K562 (cell line): Measurements from ENCODE around the gene ANKRD33. TPM values are rescaled to one million over a fixed set of nuclear protein-coding genes. Genes with fewer than 3 reads are reported as not detected.

ENCODE experiments used
- ATAC-seq: fragments of 200-7000 bp; cut with Tn5 transposase; 3 replicates; pipeline ENCODE4 v1.9.1; 2020; ENCODE audit warnings: moderate library complexity
- BruUV-seq: library from RNA; stranded (reverse); fragments of 400-500 nt; replicated peaks from 2 replicates; lab custom pipeline; 2021; lab: Mats Ljungman, UMichigan
- CTCF ChIA-PET: fragments of 300-600 bp; formaldehyde crosslinking; extraction: SDS; loops from one replicate; lab custom pipeline; 2021; ENCODE audit warnings: low intra/inter-chr PET ratio; lab: Yijun Ruan, JAX
- POLR2A ChIA-PET: fragments of 300-600, 350-650 bp; sonication (Branson Sonifier 250); formaldehyde crosslinking; extraction: SDS; loops from one replicate; lab custom pipeline; 2021; ENCODE audit warnings: antibody characterized with exemption, inconsistent platforms; lab: Yijun Ruan, JAX
- DNase-seq, 4 experiments: peaks; one replicate each; pipeline versions ENCODE4 v3.0.0 to v3.0.0-alpha.2; 2011 to 2018; ENCODE audit warnings: low spot score in 3 of 4, mixed read lengths in 3 of 4; ENCODE audit errors: extremely low read depth in 1 of 4
- FAIRE-seq: peaks from 2 replicates; lab custom pipeline; 2011; peaks lifted over from hg19 to GRCh38; lab: Jason Lieb, UNC
- H2AFZ ChIP-seq: 2 replicates; pipeline ENCODE4 v1.6.0; 2011; ENCODE audit warnings: low read depth, low read length, control low read depth, inconsistent platforms
- H3K27ac ChIP-seq: fragments of 200-600 bp; 3 replicates; pipeline ENCODE4 v1.8.0; 2011; ENCODE audit warnings: low read depth, mild to moderate bottlenecking, control low read depth, inconsistent platforms, low read length, moderate library complexity, mixed read lengths; ENCODE audit errors: extremely low read depth
- H3K27me3 ChIP-seq, 2 experiments: fragments of 300-600 bp in 1 of 2; 2 replicates in 1 of 2; 3 replicates in 1 of 2; pipeline versions ENCODE4 v1.6.0 to v1.8.0; 2011; ENCODE audit warnings: inconsistent platforms in 2 of 2, low read length in 2 of 2, mild to moderate bottlenecking in 1 of 2, mixed read lengths in 1 of 2, moderate library complexity in 1 of 2; ENCODE audit not compliant: control insufficient read depth in 2 of 2, insufficient read depth in 2 of 2
- H3K36me3 ChIP-seq: fragments of 300-600 bp; 3 replicates; pipeline ENCODE4 v1.8.0; 2011; ENCODE audit warnings: mild to moderate bottlenecking, low read length, inconsistent platforms; ENCODE audit not compliant: control insufficient read depth, insufficient read depth
- H3K4me1 ChIP-seq, 2 experiments: fragments of 200-600 bp in 1 of 2; replicated peaks in 1 of 2; 2 replicates in 1 of 2; 3 replicates in 1 of 2; pipeline versions ENCODE4 v1.5.1 to v1.8.0; 2011; ENCODE audit warnings: inconsistent platforms in 2 of 2, low read length in 2 of 2, mild to moderate bottlenecking in 1 of 2, mixed read lengths in 1 of 2, moderate library complexity in 1 of 2; ENCODE audit not compliant: control insufficient read depth in 2 of 2, insufficient read depth in 2 of 2
- H3K4me2 ChIP-seq: 2 replicates; pipeline ENCODE4 v1.6.1; 2011; ENCODE audit warnings: low read length, control low read depth, inconsistent platforms, mixed read lengths; ENCODE audit not compliant: insufficient read depth
- H3K4me3 ChIP-seq: fragments of 200-600 bp; sonication (generic), shearing (Covaris generic); 2 replicates; pipeline ENCODE4 v1.5.1; 2016; ENCODE audit warnings: control low read depth, inconsistent platforms
- H3K79me2 ChIP-seq: fragments of 200-600 bp; 3 replicates; pipeline ENCODE4 v1.8.0; 2011; ENCODE audit warnings: low read length, inconsistent platforms; ENCODE audit not compliant: control insufficient read depth, insufficient read depth
- H3K9ac ChIP-seq, 2 experiments: 2 replicates each; pipeline versions ENCODE4 v1.6.0 to v1.6.1; 2011; ENCODE audit warnings: low read depth in 2 of 2, low read length in 2 of 2, control low read depth in 1 of 2, inconsistent platforms in 1 of 2, mild to moderate bottlenecking in 1 of 2, mixed read lengths in 1 of 2; ENCODE audit not compliant: insufficient read depth in 1 of 2
- H3K9me1 ChIP-seq: one replicate; pipeline ENCODE4 v1.6.0; 2011; ENCODE audit warnings: inconsistent platforms, mild to moderate bottlenecking, low read length, moderate library complexity; ENCODE audit not compliant: control insufficient read depth, insufficient read depth
- H3K9me3 ChIP-seq: replicated peaks from 2 replicates; pipeline ENCODE4 v1.5.1; 2011; ENCODE audit warnings: low read depth, low read length, inconsistent platforms; ENCODE audit not compliant: control insufficient read depth, insufficient read depth
- H4K20me1 ChIP-seq: replicated peaks from 2 replicates; pipeline ENCODE4 v1.6.1; 2011; ENCODE audit warnings: low read length, inconsistent platforms, mixed read lengths; ENCODE audit not compliant: control insufficient read depth, insufficient read depth
- ATF7 ChIP-seq: fragments of 450-650 bp; IDR thresholded peaks from 2 replicates; pipeline ENCODE4 v1.7.1; 2014; ENCODE audit warnings: mild to moderate bottlenecking, moderate library complexity
- KAT2B ChIP-seq: IDR thresholded peaks from one replicate; pipeline ENCODE4 v1.6.1; 2012; ENCODE audit warnings: low read depth, mild to moderate bottlenecking, control low read depth, inconsistent platforms, low read length, moderate library complexity
- POLR2AphosphoS5 ChIP-seq: IDR thresholded peaks from 2 replicates; pipeline ENCODE4 v1.6.1; 2011; ENCODE audit warnings: mild to moderate bottlenecking, low read depth, low read length, moderate library complexity; ENCODE audit not compliant: control insufficient read depth, insufficient read depth
- POLR2G ChIP-seq: fragments of 200-400 bp; formaldehyde crosslinking; IDR thresholded peaks from 2 replicates; pipeline ENCODE4 v1.6.1; 2017; ENCODE audit warnings: low read depth, mild to moderate bottlenecking, antibody characterized with exemption, low read length, moderate library complexity
- SMARCB1 ChIP-seq: IDR thresholded peaks from 2 replicates; pipeline ENCODE4 v1.6.1; 2011; ENCODE audit warnings: improper control_type of control experiment, low read depth; ENCODE audit not compliant: insufficient read length
- TFAM ChIP-seq: fragments of 250-450 bp; sonication (Bioruptor Pico); conservative IDR thresholded peaks from 2 replicates; pipeline ENCODE4 v1.5.0; 2021; ENCODE audit warnings: mild to moderate bottlenecking, moderate library complexity
- XRCC4 ChIP-seq: IDR thresholded peaks from one replicate; pipeline ENCODE4 v1.6.1; 2011; ENCODE audit not compliant: insufficient read depth, insufficient read length; ENCODE audit errors: extremely low read depth
- ZBTB8A ChIP-seq: fragments of 450-650 bp; IDR thresholded peaks from 2 replicates; pipeline ENCODE4 v1.6.1; 2018; ENCODE audit warnings: mild to moderate bottlenecking, moderate library complexity; ENCODE audit not compliant: partially characterized antibody
- ZNF41 ChIP-seq: fragments of 250-450 bp; sonication (Bioruptor Pico); conservative IDR thresholded peaks from 2 replicates; pipeline ENCODE4 v1.4.0; 2020; ENCODE audit warnings: mild to moderate bottlenecking
- WGBS: fragments of 100-300 bp; shearing (Covaris generic); methylation state at CpG from one replicate; pipeline ENCODE4 v1.1.6; 2016; ENCODE audit warnings: low coverage, mixed read lengths; ENCODE audit not compliant: insufficient coverage; ENCODE audit errors: missing lambda C conversion rate; 5-methylcytosine and 5-hydroxymethylcytosine counted together
- in situ Hi-C: fragments of 300-500 bp; cut with MboI; formaldehyde crosslinking; loops from 4 replicates; pipeline ENCODE4 v1.15.0; 2018; ENCODE audit warnings: inconsistent platforms, mixed read lengths
- intact Hi-C: fragments of 100-400 bp; cut with micrococcal nuclease; formaldehyde crosslinking; loops from 2 replicates; pipeline ENCODE4 v1.14.2; 2022
- polyA plus RNA-seq, 8 experiments: library from polyadenylated mRNA; depleted of rRNA in 4 of 8; stranded (reverse) in 5 of 8; unstranded in 3 of 8; fragments of >200 nt; fragmentation: Nextera tagmentation in 2 of 8; fragmentation: Illumina TruSeq in 1 of 8; extraction: Ambion mirVana in 2 of 8; extraction: Trizol in 1 of 8; gene quantifications; 2 replicates each; pipeline versions ENCODE4 v1.2.1 to v1.2.3, GENCODE V29; 2011 to 2014; ENCODE audit warnings: inconsistent platforms in 1 of 8, missing spikeins in 1 of 8
- total RNA-seq, 7 experiments: library from RNA; depleted of rRNA in 6 of 7; stranded (reverse); fragments of >200 nt in 6 of 7; fragmentation: Illumina TruSeq in 2 of 7; extraction: Trizol in 2 of 7; gene quantifications; 2 replicates each; pipeline versions ENCODE4 v1.2.1 to v1.2.3, GENCODE V29; 2011 to 2021; ENCODE audit warnings: low replicate concordance in 1 of 7

ANKRD33 gene
- total and polyA plus RNA-seq, 9 of the 15 experiments (the other 6 are each of a cell fraction or from before 2014, with no cell fraction given), result 0.04 to 0.11 (median 0.07) TPM; not detected in 4

GRCh38 chr12:51914034-51914923 lies 26.4 kb downstream of the ANKRD33 start:
- H2AFZ ChIP-seq, result no peak overlapping the region
- no peak overlapping the region for H3K4me3 ChIP-seq
- no peaks in the 10 kb centered on the region for H3K9me1 ChIP-seq
- ATAC-seq (no peak), FAIRE-seq (no peak), DNase-seq (no peak)
- peaks cover 40 to 54% of the 10 kb centered on the region in 2 experiments for H3K4me1 ChIP-seq
- H3K27me3 ChIP-seq, result no peaks in the 10 kb centered on the region; a peak in 1 of 5 replicates
- CTCF ChIA-PET, result no interaction called here
- in situ Hi-C loops, result no loop called here
- no peaks in the 10 kb centered on the region for H3K79me2 ChIP-seq
- 0 out of 4 replicates have a peak overlapping the region, but pooled peaks of 1 of the 2 experiments have one; percentile 17 for H3K9ac ChIP-seq
- no peak overlapping the region for H3K27ac ChIP-seq
- intact Hi-C loops, result no loop called here
- WGBS, result 79% methylated on average over 16 of the region's 17 CpGs
- H3K4me2 ChIP-seq, result no peak overlapping the region
- no peaks in the 10 kb centered on the region for H3K36me3 ChIP-seq
- H4K20me1 ChIP-seq, result peaks cover 10% of the 10 kb centered on the region
- BruUV-seq, result no TSS peak
- no peaks in the 10 kb centered on the region for H3K9me3 ChIP-seq
- no peak for TF ChIP-seq ZNF41
- no peak for TF ChIP-seq POLR2G
- TF ChIP-seq SMARCB1, result no peak
- no peak for TF ChIP-seq ATF7
- TF ChIP-seq TFAM (CRISPR knock-in tag), result no peak
- no peak for TF ChIP-seq POLR2AphosphoS5
- TF ChIP-seq ZBTB8A, result no peak
- TF ChIP-seq XRCC4, result no peak
- no peak for TF ChIP-seq KAT2B
- POLR2A ChIA-PET, result interaction anchor here (0.9 to 1.1 kb wide), 2 partner anchors 9 kb away, joined by 4 to 5 read pairs; no protein-coding TSS in a partner anchor
